GM18508 (cell line): ENCODE measurements around the gene SHB.
A peak's percentile ranks its signal among the peaks of the same experiment; 100 is the strongest.
"Not testable (repeated sequence)": the region's sequence is repeated elsewhere in the genome, so short reads cannot be mapped to it uniquely, and the experiment has no call there.

Experiments used
- ATAC-seq: cut with Tn5 transposase; IDR thresholded peaks from one replicate; pipeline ENCODE4 v1.9.1; 2021; ENCODE audit warnings: moderate number of reproducible peaks; ENCODE audit not compliant: insufficient read depth, unreplicated experiment

SHB gene

DNA sequence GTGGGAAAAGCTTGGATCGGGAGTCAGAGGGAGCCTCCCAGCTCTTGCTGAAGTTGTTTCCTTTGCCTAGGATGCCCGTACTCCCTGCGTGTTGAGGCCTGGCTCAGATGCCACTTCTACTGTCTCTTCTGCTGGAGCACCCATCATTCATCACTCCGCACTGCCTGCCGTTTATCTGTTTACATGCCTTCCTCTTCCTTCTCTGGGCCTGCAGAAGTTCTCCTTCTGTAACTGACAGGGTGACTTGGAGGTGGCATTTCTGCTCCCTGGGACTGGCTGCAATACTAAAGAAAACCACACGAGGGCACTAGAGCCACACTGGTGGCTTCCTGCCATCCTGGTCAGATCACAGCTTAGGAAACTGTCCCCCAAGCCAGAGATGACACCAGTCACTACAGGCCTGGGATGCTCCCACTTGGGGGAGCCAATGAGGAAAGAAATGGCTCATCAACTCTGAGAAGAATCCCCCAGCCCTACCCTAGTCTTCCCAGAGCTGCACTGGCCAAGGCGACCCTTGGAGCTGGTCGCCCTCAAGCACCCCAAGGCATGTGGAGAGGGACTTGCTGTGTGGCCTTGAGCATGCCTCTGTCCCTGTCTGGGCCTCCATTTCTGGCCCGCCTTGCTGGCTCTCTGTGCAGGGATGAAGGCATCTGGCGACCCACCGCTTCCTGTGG is 155.4 kb downstream of the SHB start:
- no peak for ATAC-seq

DNA sequence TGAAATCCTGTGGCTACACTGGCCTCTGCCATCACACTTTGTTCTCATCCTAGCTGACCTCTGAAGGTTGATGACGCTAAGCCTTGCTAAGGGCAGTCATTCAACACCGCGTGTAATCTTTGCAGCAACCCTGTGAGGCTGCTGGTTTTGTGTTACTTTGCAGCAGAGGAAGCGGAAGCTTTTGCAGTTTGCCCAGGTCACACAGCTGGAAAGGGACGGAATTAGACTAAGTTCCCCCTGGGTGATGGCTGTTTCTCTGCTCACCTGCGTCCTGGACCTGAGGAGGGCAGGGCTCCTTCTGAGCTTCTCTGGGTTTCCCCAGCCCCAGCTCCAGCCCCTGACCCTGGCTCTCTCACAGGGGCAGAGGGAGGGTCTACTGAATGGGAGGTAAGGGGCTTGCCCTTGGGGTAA is 157.8 kb downstream of the SHB start:
- ATAC-seq = no peak

DNA sequence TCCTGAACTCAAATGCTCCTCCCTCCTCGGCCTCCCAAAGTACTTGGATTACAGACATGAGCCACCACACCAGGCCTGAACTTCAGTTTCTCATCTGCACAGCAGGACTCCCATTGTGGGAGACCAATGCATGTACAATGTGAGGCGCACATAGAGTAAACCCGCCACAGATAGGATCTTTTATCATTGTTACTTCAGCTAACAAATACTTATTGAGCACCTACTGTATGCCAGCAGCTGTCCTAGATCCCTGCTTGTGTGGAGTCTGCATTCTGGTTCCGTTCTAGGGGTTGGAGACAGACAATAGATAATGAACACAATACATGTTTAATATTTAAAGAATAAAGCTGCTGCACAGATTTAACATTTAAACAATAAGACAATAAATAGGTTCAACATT is 158.8 kb downstream of the SHB start:
- no peak for ATAC-seq

DNA sequence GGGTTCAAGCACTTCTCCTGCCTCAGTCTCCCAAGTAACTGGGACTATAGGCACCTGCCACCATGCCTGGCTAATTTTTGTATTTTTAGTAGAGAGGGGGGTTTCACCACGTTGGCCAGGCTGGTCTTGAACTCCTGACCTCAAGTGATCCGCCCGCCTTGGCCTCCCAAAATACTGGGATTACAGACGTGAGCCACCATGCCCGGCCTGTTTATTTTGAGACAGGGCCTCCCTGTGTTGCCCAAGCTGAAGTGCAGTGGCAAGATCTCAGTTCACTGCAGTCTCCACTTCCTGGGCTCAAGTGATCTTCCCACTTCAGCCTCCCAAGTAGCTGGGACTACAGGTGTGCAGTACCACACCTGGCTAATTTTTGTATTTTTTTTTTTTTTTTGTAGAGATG is 159.2 kb downstream of the SHB start:
- not testable (repeated sequence) for ATAC-seq

DNA sequence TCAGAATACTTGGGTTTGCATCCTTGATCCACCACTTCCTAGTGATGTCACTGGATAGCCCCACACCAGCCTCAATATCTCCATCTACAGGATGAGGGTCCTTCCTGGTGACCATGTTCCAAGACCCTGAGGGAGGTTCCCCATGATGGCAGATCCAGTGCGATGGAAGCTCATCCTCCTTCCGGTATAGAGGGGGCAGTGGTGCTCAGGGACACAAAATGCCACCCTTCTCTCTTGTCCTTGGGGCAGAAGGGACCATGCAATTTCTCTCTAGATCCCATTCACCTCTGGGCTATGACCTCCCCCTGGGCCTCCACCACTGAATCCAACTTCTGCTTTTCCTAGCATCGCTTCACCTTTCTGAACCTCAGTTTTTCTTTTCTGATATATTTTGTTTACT is 159.7 kb downstream of the SHB start:
- ATAC-seq = no peak

DNA sequence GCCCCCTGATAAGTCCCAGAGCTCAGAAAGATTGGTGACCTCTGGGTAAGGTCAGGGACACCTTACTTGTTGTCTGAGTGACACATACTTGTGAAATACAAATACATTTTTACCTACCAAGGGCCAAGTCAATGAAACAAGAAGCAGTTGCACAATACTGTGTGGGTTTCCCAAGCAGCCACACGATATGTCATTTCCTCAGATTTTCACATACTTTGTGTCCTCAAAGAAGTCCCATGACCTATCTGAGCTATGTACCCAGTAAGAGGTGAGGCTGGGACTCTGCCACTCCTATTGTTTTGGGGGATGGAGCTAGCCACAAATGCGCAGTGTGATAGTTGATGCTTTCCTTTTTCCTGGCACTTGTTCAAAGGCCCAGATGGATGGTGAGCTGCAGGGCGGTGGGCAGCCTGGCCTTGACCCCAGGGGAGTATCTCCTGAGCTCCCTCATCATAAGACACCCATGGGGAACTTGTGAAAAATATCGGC is 160.3 kb downstream of the SHB start:
- ATAC-seq = no peak

DNA sequence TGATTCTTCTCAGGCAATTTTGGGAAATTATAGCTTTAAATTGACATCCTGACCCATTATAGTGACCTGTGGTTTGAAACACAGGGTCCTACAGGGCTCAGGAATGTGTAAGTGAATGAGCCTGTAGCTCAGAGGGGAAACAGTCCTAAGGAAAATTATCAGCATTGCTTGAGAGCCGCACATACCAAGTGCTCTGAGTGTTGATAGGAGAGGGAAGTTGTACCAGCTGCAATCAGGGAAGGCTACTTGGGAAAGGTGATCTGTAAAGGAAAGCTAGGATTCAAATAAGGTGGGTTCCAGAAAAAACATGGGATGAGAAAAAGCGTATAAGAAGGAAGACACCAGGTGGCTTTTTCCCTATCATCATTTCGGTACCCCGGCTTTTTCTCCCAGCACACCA is 160.7 kb downstream of the SHB start:
- no peak for ATAC-seq

DNA sequence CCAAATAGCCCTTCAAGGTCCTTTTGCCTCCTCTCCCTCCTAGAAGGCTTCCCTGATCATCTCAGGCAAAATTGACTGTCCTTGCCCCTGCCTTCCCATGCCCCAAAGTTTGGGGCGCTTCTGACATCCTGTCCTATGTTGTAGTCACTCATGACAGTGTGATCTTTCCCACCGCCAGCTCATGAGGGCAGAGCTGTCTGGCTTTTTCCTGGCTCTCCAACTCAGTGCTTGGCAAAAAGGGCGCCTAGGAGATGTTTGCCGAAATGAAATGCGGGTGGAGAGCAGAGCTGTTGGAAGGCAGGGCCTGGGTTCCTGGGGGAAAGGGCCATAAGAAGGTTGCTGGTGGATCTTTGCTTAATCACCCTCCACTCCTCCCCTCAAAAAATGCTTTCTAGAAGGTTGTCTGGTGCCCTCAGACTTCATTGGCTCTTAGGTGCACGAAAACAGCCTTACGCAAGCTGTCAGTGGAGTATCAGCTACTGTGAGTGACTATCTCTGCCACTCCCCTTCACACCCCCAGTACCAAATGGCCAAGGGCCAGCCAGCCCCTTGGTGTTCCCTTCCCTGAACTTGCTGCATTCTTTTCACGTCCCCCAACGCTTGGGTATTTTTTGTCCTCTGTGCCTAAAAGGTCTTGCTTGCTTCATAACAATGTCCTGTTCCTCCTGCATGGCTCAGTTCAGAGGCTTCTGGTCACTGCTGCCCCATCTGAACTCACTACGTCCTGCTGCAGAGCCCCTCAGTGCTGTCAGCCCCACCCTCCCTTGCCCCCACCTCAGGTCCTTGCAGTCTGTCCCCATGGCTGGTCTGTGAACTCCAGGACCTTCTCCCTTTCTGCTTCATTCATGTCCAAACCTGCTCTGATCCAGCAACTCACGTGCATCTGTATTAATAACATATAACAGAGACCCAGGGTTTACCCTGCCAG is 162.5 kb downstream of the SHB start:
- ATAC-seq = no peak

DNA sequence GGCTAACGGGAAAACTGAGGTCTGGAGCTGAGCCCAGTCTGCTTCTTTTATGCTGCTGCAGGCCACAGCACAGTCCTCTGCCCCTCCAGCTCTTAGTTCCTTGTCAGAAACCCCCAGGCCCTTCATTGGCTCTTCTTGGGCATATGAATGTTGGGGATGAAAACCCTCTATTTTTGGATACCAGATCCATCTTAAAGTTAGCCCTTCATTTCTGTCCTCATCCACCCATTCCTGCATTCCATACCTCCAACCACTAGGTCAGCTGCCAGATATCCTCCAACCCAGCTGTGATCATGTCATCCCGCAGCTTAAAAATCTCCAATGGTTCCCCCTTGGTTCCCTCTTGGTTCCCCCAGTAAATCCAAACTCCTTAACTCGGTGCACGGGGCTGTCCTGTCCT is 163.3 kb downstream of the SHB start:
- no peak for ATAC-seq

DNA sequence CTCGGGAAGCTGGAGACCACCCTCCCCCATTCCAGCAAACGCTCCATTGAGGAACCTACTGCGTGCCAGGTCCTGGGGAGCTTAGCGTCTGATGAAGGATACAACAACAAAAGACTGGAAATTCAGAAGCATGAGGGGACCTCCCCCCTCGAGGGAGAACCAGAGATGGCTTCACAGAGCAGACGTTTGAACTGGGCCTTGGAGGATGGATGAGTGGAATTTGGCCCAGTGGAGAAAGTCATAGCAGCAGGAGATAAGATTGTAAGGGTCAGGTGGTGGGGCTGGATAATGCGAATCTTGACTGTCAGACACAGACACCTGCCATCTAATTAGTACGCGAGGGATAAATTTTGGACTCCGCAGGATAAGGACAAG is 163.9 kb downstream of the SHB start:
- ATAC-seq = no peak

DNA sequence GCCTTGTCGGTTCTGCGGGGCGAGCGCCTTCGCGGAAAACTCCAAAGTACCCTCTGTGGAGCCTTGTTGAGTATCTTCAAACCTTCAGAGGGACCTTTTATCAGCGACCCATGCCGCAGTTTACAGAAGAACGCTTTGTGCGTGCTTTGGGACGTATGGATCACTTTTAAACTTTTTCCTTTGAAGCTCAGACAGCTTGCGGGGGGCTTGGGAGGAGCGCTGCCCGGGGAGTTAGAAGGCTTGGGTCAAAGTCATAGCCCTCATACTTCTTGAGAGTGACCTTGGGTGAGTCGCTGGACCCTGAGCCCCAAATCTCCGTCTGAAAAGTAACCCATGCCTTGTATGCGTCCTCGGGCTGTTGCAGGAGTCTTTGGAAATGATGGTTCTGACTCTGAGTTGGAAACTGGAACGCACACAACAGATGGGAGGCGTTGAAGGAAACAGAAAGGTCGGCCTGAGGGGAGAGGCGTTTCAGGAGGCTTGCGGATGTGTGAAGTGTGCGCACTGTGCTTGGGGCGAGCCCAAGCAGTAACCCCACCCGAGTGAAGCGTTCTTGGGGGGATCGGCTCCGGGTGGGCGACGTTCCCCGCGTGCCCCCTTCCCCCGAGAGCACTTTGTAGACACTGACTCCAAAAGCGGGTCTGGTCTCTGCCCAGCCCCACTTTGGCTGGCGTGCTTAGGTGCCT is 164.4 kb downstream of the SHB start:
- no peak for ATAC-seq

DNA sequence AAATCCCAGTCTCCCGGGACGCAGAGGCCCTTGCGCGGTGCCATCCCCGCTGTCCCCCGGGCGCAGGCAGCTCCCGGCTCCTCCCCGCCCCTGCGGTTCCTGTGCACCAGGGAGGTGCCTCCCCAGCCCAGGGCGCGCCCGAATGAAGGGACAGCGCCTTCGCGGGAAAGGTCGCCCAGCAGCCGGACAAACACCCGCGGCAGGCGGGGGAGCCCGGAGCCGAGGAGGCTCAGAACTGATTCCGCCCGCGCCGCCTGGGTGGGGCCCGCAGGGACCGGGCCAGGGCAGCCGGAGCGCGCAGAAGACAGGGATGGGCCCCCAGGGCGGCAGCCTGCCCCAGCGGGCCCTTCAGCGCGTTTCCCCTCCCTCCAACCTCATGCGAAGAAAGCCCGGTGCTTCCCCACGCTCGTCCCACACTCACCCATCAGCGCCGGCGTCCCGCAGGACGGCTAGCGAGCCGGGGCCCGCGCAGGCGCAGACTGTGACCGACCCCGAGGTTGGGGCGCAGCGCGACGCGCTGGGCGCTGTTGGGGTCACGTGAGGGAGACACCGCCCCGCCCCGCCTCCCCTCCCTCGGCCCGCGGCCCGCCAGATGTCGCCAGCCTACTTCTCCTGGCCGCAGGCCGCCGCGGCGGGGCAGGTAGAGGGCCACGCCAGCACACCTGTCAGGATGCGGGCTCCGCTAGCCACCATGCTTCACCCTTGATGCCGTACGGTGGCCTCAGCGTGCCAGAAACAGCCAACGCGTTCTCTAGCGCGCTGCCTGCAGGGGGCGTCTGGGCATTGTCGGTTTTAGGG is 165.2 kb downstream of the SHB start, which contains the start of gene SLC25A51:
TSS of gene SLC25A51 (minus strand) at position 481 of the 798 bp plus-strand sequence. CDS start 15,577 bp downstream, outside the sequence.
- ATAC-seq = peak; percentile 64

DNA sequence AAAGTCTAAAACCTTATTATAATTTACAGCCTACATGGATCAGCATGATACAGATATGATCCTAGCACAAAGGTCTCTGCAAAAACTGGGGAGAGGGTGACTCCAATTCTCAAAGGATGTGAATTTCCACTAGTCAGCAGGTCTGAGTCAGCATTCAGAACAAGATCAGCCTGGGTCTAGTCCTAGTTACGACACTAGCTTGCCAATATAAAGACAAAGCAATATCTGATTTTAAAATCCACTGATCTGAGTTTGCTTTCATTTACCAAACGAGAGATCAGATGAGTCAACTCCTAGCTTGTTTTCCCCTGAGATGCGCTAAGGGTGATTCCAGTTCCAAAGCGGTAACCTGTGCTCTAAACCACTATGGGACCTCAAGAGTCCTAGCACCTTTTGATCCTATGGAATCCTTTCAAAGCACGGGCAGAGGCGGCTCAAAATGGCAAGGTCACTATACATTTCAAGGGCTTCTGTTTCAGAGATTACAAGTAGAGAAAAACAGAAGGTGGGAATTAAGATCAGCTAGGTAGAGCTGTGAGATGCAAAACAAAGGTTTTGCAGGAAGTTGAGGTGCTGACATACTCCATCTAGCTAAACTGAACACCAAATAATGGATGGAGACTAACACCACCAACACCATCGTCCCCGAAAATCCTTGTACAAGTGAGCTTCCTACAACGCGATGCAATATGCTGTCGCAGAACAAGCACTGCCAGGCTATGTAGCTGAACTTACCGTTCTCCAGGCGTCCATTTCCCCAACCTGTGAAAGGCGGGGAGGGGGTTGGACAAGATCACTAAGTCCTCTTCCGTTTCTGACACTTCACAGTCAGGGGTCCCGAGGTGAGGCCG is 166.0 kb downstream of the SHB start:
- peak; percentile 9 for ATAC-seq

DNA sequence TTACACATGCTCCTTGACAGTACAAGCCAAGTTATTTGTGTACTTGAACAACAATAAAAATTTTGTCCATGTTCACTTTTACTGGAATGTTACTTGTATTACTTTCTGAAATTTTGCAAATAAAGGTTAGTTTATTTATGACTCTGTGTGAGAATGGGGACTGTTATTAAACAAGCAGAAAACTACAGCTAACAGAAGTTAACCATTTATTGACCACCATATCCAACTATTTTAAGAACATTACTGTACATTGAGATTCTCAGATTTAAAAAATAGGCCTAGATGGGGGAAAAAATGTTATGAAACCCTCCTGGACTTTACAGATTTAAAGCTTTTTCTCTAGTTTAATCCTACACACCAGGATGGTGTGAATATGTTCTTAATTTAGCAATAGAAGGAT is 166.9 kb downstream of the SHB start:
- no peak for ATAC-seq

DNA sequence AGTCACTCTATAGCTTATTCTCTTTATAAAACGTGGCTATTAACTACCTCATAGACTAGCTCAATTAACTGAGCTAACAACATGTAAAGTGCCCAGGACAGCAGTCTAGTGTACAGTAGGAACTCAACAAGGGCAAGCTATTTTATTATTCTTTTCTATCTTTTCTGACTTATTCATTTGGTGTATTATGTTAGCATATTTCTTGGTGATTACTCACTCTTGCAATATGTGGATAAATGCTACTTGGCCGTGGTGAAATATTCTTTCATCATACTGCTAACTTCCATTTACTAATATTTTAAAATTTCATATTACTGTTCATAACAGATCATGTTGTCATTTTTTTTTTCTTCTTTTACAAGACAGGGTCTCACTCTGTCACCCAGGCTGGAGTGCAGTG is 170.0 kb downstream of the SHB start:
- no peak for ATAC-seq

DNA sequence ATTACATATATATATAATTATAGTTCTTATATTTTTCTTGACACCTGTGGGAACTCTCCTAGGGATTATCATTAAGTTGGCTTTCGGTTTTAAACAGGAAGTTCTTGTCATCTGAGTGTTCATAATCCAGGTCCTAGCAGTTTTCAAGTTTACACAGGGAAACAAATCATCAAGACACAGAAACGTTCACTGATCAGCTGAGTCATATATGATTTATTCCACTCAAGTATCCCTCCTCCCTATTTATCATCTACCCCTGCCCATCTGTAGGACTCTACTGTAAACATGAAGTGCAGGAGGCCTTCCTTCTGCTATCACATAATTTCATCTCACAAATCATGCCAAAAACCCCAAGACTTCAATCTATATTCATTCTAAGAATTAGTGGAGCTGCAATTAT is 171.4 kb downstream of the SHB start:
- ATAC-seq = no peak

DNA sequence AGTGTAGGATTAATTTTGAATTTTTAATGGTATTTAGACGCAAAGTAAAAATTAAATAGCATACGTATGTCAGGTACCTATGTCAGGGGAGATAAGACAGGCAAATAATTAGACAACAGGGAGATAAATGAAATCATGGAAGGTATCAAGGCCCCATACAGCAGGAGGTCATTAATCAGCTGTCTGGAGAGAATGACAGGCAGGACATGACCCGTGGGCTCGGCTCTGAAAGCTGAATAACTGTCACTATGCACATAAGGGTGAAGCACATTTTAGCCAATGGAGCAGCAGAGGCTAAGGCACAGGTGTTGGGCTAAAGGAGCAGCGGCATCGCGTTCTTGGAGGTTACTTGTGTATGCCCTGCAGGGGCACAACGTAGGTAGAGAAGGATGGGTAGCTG is 177.0 kb downstream of the SHB start:
- no peak for ATAC-seq

DNA sequence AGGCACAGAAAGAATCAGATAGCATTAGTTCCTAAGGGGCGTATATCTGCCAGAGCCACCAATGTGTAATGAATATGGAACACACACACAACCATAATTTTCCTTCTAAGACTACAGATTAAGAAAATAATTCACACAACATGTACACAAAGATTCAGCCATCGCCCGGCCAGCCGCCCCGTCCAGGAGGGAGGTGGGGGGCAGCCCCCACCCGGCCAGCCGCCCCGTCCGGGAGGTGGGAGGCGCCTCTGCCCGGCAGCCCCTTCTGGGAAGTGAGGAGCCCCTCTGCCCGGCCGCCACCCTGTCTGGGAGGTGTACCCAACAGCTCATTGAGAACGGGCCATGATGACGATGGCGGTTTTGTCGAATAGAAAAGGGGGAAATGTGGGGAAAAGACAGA is 178.0 kb downstream of the SHB start:
- ATAC-seq = not testable (repeated sequence)

DNA sequence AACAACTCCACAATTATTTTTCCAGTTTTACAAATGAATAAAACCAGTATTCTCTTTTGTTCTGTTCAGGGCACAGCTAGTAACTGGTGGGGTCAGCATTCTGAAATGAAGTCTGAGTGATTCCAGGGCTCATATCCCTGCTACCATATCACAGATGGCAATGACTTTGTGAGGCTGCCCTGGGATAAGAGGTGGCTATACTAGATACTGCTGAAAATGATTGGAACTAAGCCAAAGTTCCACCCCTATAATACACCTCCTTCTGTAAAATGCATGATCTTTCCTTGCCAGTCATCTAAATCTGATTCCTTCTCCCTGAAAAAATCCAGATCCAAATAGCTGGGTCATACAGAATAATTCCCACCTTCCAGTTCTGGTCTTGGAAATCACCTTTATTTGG is 179.5 kb downstream of the SHB start:
- no peak for ATAC-seq
